Stomach (tissue), 9 donors: Measurements from ENCODE around the gene APMAP. TPM values are rescaled to one million over a fixed set of nuclear protein-coding genes. Genes with fewer than 3 reads are reported as not detected.
A peak's percentile ranks its signal among the peaks of the same experiment; 100 is the strongest.

Experiments
- DNase-seq, 2 donors: peaks; one replicate each; pipeline versions ENCODE4 v3.0.0 to v3.0.0-alpha.2; 2013 to 2019
- H3K27ac ChIP-seq, 5 donors: fragments of 200-600 bp in 4 of 5; sonication (generic) in 4 of 5; one replicate each; pipeline ENCODE4 v1.5.1; 2013 to 2019; ENCODE audit warnings: mild to moderate bottlenecking in 1 of 5, moderate library complexity in 1 of 5
- H3K27me3 ChIP-seq, 3 donors: fragments of 200-600 bp; sonication (generic); one replicate each; pipeline ENCODE4 v1.5.1; 2017 to 2019; ENCODE audit warnings: mixed run types in 1 of 3
- H3K36me3 ChIP-seq, 4 donors: fragments of 200-600 bp; sonication (generic); 1 replicate in 3 of 4; 2 replicates in 1 of 4; pipeline ENCODE4 v1.5.1; 2016 to 2019
- H3K4me1 ChIP-seq, 4 donors: fragments of 200-600 bp; sonication (generic); one replicate each; pipeline ENCODE4 v1.5.1; 2016 to 2019
- H3K4me3 ChIP-seq, 4 donors: fragments of 200-600 bp; sonication (generic) in 3 of 4; one replicate each; pipeline ENCODE4 v1.5.1; 2016 to 2019; ENCODE audit warnings: mild to moderate bottlenecking in 1 of 4
- H3K9me3 ChIP-seq, 4 donors: fragments of 200-600 bp; sonication (generic); one replicate each; pipeline ENCODE4 v1.5.1; 2016 to 2019
- CTCF ChIP-seq, 7 experiments: fragments of 450-650 bp in 4 of 7; fragments of 200-600 bp in 3 of 7; sonication (generic) in 3 of 7; IDR thresholded peaks; one replicate each; pipeline ENCODE4 v1.5.1; 2016 to 2019; ENCODE audit warnings: antibody characterized with exemption in 7 of 7, control low read depth in 2 of 7, mild to moderate bottlenecking in 1 of 7
- EP300 ChIP-seq: sonication (generic); formaldehyde crosslinking; IDR thresholded peaks from one replicate; pipeline ENCODE4 v1.6.1; 2017; ENCODE audit warnings: antibody characterized with exemption
- POLR2A ChIP-seq, 4 donors: fragments of 450-650 bp; IDR thresholded peaks; one replicate each; pipeline ENCODE4 v1.6.1; 2016; ENCODE audit warnings: antibody characterized with exemption in 4 of 4, control low read depth in 2 of 4, mild to moderate bottlenecking in 1 of 4, moderate library complexity in 1 of 4
- POLR2AphosphoS5 ChIP-seq, 3 donors: sonication (generic); formaldehyde crosslinking; IDR thresholded peaks; one replicate each; pipeline ENCODE4 v1.6.1; 2016; ENCODE audit warnings: antibody characterized with exemption in 3 of 3
- WGBS, 5 donors: extraction: QIAGEN DNeasy Blood & Tissue Kit in 3 of 5; methylation state at CpG; one replicate each; pipeline versions ENCODE4 v1.1.5 to v1.1.7; 2013 to 2018; 5-methylcytosine and 5-hydroxymethylcytosine counted together
- intact Hi-C: fragments of 100-400 bp; cut with DNase I; formaldehyde crosslinking; loops from one replicate; pipeline ENCODE4 v1.15.1; 2023; ENCODE audit warnings: low total_unique reads
- polyA plus RNA-seq, 3 donors: library from polyadenylated mRNA; stranded (reverse); fragments of 200-250 nt; gene quantifications; one replicate each; pipeline ENCODE4 v1.2.3, GENCODE V29; 2013
- total RNA-seq, 5 donors: library from RNA; depleted of rRNA; stranded (reverse); fragments of >200 nt; gene quantifications; one replicate each; pipeline versions ENCODE4 v1.1.0 to v1.2.3, GENCODE V29; 2014 to 2016
- donor health status: healthy with polysubstance abuse.
- donor health status: Bipolar disorder and iron deficiency.
- donor health status: healthy.

Gene APMAP
- total and polyA plus RNA-seq, 8 donors, result 12.3 to 55.6 (median 32.1) TPM

GRCh38 chr20:25012616-25013189, 20.2 kb upstream of the APMAP start:
- Histone ChIP-seq H3K27me3 (no peaks in the 10 kb centered on the region), H3K36me3 (peaks cover 77 to 94% (median 86%) of the 10 kb centered on the region in 4 donors), H3K27ac (no peak overlapping the region), H3K4me1 (peaks cover 3 to 31% (median 17%) of the 10 kb centered on the region in 4 donors), H3K9me3 (no peaks in the 10 kb centered on the region), H3K4me3 (no peak overlapping the region)
- peak in 1 of 2 donors; percentile 24 for DNase-seq
- no peak for TF ChIP-seq POLR2A (IDR thresholded peaks at IDR 0.05)
- WGBS, 5 donors, result 93 to 96% (median 94%) methylated on average over 20 to 21 of the region's 21 CpGs
- intact Hi-C loops, result no loop called here

GRCh38 chr20:25011831-25012241, 19.3 kb upstream of the APMAP start:
- intact Hi-C loops, result no loop called here
- Histone ChIP-seq H3K27me3 (no peaks in the 10 kb centered on the region), H3K9me3 (no peaks in the 10 kb centered on the region), H3K36me3 (peaks cover 85 to 97% (median 94%) of the 10 kb centered on the region in 4 donors), H3K4me3 (no peak overlapping the region), H3K4me1 (peaks cover 0 to 25% (median 8%) of the 10 kb centered on the region in 4 donors), H3K27ac (no peak overlapping the region)
- TF ChIP-seq CTCF (IDR thresholded peaks at IDR 0.05), result no peak
- no peak for TF ChIP-seq POLR2AphosphoS5 (IDR thresholded peaks at IDR 0.05)
- TF ChIP-seq EP300, result no peak
- no peak for TF ChIP-seq POLR2A (IDR thresholded peaks at IDR 0.05)
- WGBS, 5 donors, result 72 to 90% (median 77%) methylated on average over 8 to 12 of the region's 12 CpGs
- DNase-seq, result peak in 1 of 2 donors; percentile 48

GRCh38 chr20:25011261-25011660, 18.7 kb upstream of the APMAP start:
- no peaks in the 10 kb centered on the region for H3K27me3 ChIP-seq
- H3K4me1 ChIP-seq, result peaks cover 0 to 19% (median 2%) of the 10 kb centered on the region in 4 donors
- 89 to 95% (median 93%) methylated on average over 6 of the region's 6 CpGs for WGBS, 5 donors
- intact Hi-C loops, result no loop called here
- no peaks in the 10 kb centered on the region for H3K9me3 ChIP-seq
- peaks cover 87 to 99% (median 95%) of the 10 kb centered on the region in 4 donors for H3K36me3 ChIP-seq
- H3K4me3 ChIP-seq, result no peak overlapping the region
- DNase-seq, result no peak
- H3K27ac ChIP-seq, result no peak overlapping the region
- TF ChIP-seq CTCF (IDR thresholded peaks at IDR 0.05) (no peak), POLR2AphosphoS5 (IDR thresholded peaks at IDR 0.05) (no peak), POLR2A (IDR thresholded peaks at IDR 0.05) (no peak), EP300 (no peak)

- H3K36me3 ChIP-seq, result peaks cover 83 to 100% (median 97%) of the 10 kb centered on the region in 4 donors
- TF ChIP-seq POLR2A (IDR thresholded peaks at IDR 0.05) (no peak), CTCF (IDR thresholded peaks at IDR 0.05) (no peak), POLR2AphosphoS5 (IDR thresholded peaks at IDR 0.05) (no peak), EP300 (no peak)
- 80 to 88% (median 82%) methylated on average over 10 of the region's 10 CpGs for WGBS, 5 donors
Observed at GRCh38 chr20:25009218-25010145, 16.9 kb upstream of the APMAP start.

More at GRCh38 chr20:25009218-25010145, 16.9 kb upstream of the APMAP start:
- Histone ChIP-seq H3K9me3 (no peaks in the 10 kb centered on the region), H3K27ac (no peak overlapping the region), H3K27me3 (no peaks in the 10 kb centered on the region), H3K4me1 (peaks cover 0 to 25% (median 14%) of the 10 kb centered on the region in 4 donors), H3K4me3 (no peak overlapping the region)
- intact Hi-C loops, result loop anchor here (5.0 kb wide), 1 partner anchor 38 kb away; no protein-coding TSS in a partner anchor
- DNase-seq, result no peak
